HepG2 (cell line): ENCODE results near the gene SYNGR1. TPM values are rescaled to one million over a fixed set of nuclear protein-coding genes. Genes with fewer than 3 reads are reported as not detected.

Experiments used
- CEBPB ChIP-seq: IDR thresholded peaks from 2 replicates; pipeline ENCODE4 v1.6.1; 2011; ENCODE audit warnings: low read depth, low read length, improper control_type of control experiment, borderline replicate concordance
- CTCF ChIP-seq: sonication (generic); formaldehyde crosslinking; IDR thresholded peaks from 2 replicates; pipeline ENCODE4 v1.5.0; 2020; ENCODE audit warnings: mild to moderate bottlenecking, missing genetic modification reagents, moderate library complexity
- DMAP1 ChIP-seq: IDR thresholded peaks from 2 replicates; pipeline ENCODE4 v1.6.1; 2016
- HDAC2 ChIP-seq: sonication (generic); formaldehyde crosslinking; IDR thresholded peaks from 2 replicates; pipeline ENCODE4 v1.4.0; 2020; ENCODE audit warnings: missing genetic modification reagents
- HNF4A ChIP-seq: sonication (generic); formaldehyde crosslinking; IDR thresholded peaks from 2 replicates; pipeline ENCODE4 v1.4.0; 2020; ENCODE audit warnings: missing genetic modification reagents
- ISL2 ChIP-seq: sonication (generic); formaldehyde crosslinking; IDR thresholded peaks from 2 replicates; pipeline ENCODE4 v1.5.0; 2020; ENCODE audit warnings: missing genetic modification reagents
- KDM2A ChIP-seq: sonication (generic); formaldehyde crosslinking; IDR thresholded peaks from 2 replicates; pipeline ENCODE4 v1.4.0; 2020; ENCODE audit warnings: low read depth, missing genetic modification reagents, borderline replicate concordance
- KDM5B ChIP-seq: sonication (generic); formaldehyde crosslinking; IDR thresholded peaks from 2 replicates; pipeline ENCODE4 v1.4.0; 2020; ENCODE audit warnings: missing genetic modification reagents, mild to moderate bottlenecking, borderline replicate concordance
- LBX2 ChIP-seq: sonication (generic); formaldehyde crosslinking; IDR thresholded peaks from 2 replicates; pipeline ENCODE4 v1.5.0; 2020; ENCODE audit warnings: missing genetic modification reagents, mild to moderate bottlenecking, borderline replicate concordance
- LCORL ChIP-seq, 2 experiments: fragments of 450-650 bp in 1 of 2; sonication (generic) in 1 of 2; formaldehyde crosslinking in 1 of 2; IDR thresholded peaks; 2 replicates each; pipeline versions ENCODE4 v1.5.0 to v1.6.1; 2017 to 2020; ENCODE audit warnings: antibody characterized with exemption in 1 of 2, missing genetic modification reagents in 1 of 2
- MIXL1 ChIP-seq: IDR thresholded peaks from 2 replicates; pipeline ENCODE4 v1.6.1; 2016
- POGK ChIP-seq: sonication (generic); formaldehyde crosslinking; conservative IDR thresholded peaks from 2 replicates; pipeline ENCODE4 v1.8.0; 2022; ENCODE audit warnings: mild to moderate bottlenecking, moderate library complexity, missing genetic modification reagents
- RXRA ChIP-seq: sonication (generic); formaldehyde crosslinking; IDR thresholded peaks from 2 replicates; pipeline ENCODE4 v1.5.1; 2020; ENCODE audit warnings: missing genetic modification reagents
- RXRB ChIP-seq: IDR thresholded peaks from 2 replicates; pipeline ENCODE4 v1.6.1; 2016; ENCODE audit warnings: borderline replicate concordance, missing genetic modification reagents, missing compliant biosample characterization
- STAG1 ChIP-seq: sonication (generic); formaldehyde crosslinking; IDR thresholded peaks from 2 replicates; pipeline ENCODE4 v1.4.0; 2020; ENCODE audit warnings: missing genetic modification reagents
- TFDP2 ChIP-seq: sonication (generic); formaldehyde crosslinking; IDR thresholded peaks from 2 replicates; pipeline ENCODE4 v1.4.0; 2020; ENCODE audit warnings: missing genetic modification reagents
- TRAFD1 ChIP-seq: sonication (generic); formaldehyde crosslinking; IDR thresholded peaks from 2 replicates; pipeline ENCODE4 v1.5.1; 2020; ENCODE audit warnings: missing genetic modification reagents, mild to moderate bottlenecking, borderline replicate concordance
- WIZ ChIP-seq: sonication (generic); formaldehyde crosslinking; IDR thresholded peaks from 2 replicates; pipeline ENCODE4 v1.5.1; 2020; ENCODE audit warnings: mild to moderate bottlenecking, missing genetic modification reagents
- ZBTB38 ChIP-seq: sonication (generic); formaldehyde crosslinking; IDR thresholded peaks from 2 replicates; pipeline ENCODE4 v1.5.1; 2020; ENCODE audit warnings: mild to moderate bottlenecking, missing genetic modification reagents
- ZNF292 ChIP-seq: sonication (generic); formaldehyde crosslinking; IDR thresholded peaks from 2 replicates; pipeline ENCODE4 v1.8.1; 2022; ENCODE audit warnings: mild to moderate bottlenecking, low read depth, missing genetic modification reagents, borderline replicate concordance
- ZNF839 ChIP-seq: sonication (generic); formaldehyde crosslinking; IDR thresholded peaks from 2 replicates; pipeline ENCODE4 v1.4.0; 2020; ENCODE audit warnings: missing genetic modification reagents, mild to moderate bottlenecking, borderline replicate concordance
- ZSCAN25 ChIP-seq: sonication (generic); formaldehyde crosslinking; IDR thresholded peaks from 2 replicates; pipeline ENCODE4 v1.8.0; 2022; ENCODE audit warnings: mild to moderate bottlenecking, missing genetic modification reagents
- polyA plus RNA-seq, 8 experiments: library from polyadenylated mRNA; depleted of rRNA in 3 of 8; stranded (reverse) in 7 of 8; unstranded in 1 of 8; fragments of >200 nt; fragmentation: Illumina TruSeq in 4 of 8; extraction: Trizol in 4 of 8; gene quantifications; 2 replicates each; pipeline versions ENCODE4 v1.2.1 to v1.2.3, GENCODE V29; 2011 to 2016; ENCODE audit warnings: low read depth in 4 of 8, missing spikeins in 1 of 8, mixed read lengths in 1 of 8; ENCODE audit not compliant: insufficient read depth in 1 of 8
- total RNA-seq, 5 experiments: library from RNA; depleted of rRNA; stranded (reverse); fragments of >200 nt; fragmentation: Illumina TruSeq; extraction: Trizol; gene quantifications; 2 replicates each; pipeline ENCODE4 v1.2.3, GENCODE V29; 2016; ENCODE audit warnings: low read depth in 1 of 5

The SYNGR1 gene
- total and polyA plus RNA-seq, 2 of the 13 experiments (the other 11 are each of a cell fraction or from before 2014, with no cell fraction given): 0.27 to 2.7 TPM

GRCh38 chr22:39303892-39304671 lies 45.7 kb upstream of the SYNGR1 start (continued):
- peak; percentile 32; the same call in 1 of the 2 replicates for TF ChIP-seq RXRA (CRISPR knock-in tag)
- no peak for TF ChIP-seq STAG1 (CRISPR knock-in tag)
- TF ChIP-seq TFDP2: peak; percentile 34; the same call in 1 of the 2 replicates
- TF ChIP-seq KDM2A: peak; percentile 28; the same call in 1 of the 2 replicates
- TF ChIP-seq LBX2 (CRISPR knock-in tag): no peak
- 0 out of 2 replicates have a peak, but pooled peaks have one; percentile 41 for TF ChIP-seq TRAFD1 (CRISPR knock-in tag)
- peak; percentile 67; the same call in 1 of the 2 replicates for TF ChIP-seq ZNF292
- TF ChIP-seq KDM5B (CRISPR knock-in tag): 0 out of 2 replicates have a peak, but pooled peaks have one; percentile 24
- TF ChIP-seq MIXL1: 0 out of 2 replicates have a peak, but pooled peaks have one; percentile 37
- TF ChIP-seq ZNF839 (CRISPR knock-in tag): 0 out of 2 replicates have a peak, but pooled peaks have one; percentile 56
- peak; percentile 42; the same call in 1 of the 2 replicates for TF ChIP-seq CEBPB
- TF ChIP-seq ISL2 (CRISPR knock-in tag): no peak
- TF ChIP-seq ZSCAN25 (CRISPR knock-in tag): 0 out of 2 replicates have a peak, but pooled peaks have one; percentile 9
- TF ChIP-seq LCORL (IDR thresholded peaks at IDR 0.05): no peak
- peak; percentile 68 for TF ChIP-seq LCORL (CRISPR knock-in tag; IDR thresholded peaks at IDR 0.05)
- peak; percentile 64; the same call in 1 of the 2 replicates for TF ChIP-seq HNF4A (CRISPR knock-in tag)
- TF ChIP-seq DMAP1 (CRISPR knock-in tag): peak; percentile 15; the same call in 1 of the 2 replicates
- TF ChIP-seq CTCF: 0 out of 2 replicates have a peak, but pooled peaks have one; percentile 6
- TF ChIP-seq ZBTB38 (CRISPR knock-in tag): peak; percentile 47; the same call in 1 of the 2 replicates
- TF ChIP-seq RXRB: peak; percentile 68; the same call in 1 of the 2 replicates
- TF ChIP-seq HDAC2 (CRISPR knock-in tag): 0 out of 2 replicates have a peak, but pooled peaks have one; percentile 14
- 0 out of 2 replicates have a peak, but pooled peaks have one; percentile 29 for TF ChIP-seq POGK (CRISPR knock-in tag)
- TF ChIP-seq WIZ (CRISPR knock-in tag): 0 out of 2 replicates have a peak, but pooled peaks have one; percentile 61
